ENCODE data around the gene ESF1. TPM values are rescaled to one million over a fixed set of nuclear protein-coding genes. Genes with fewer than 3 reads are reported as not detected.
A peak's percentile ranks its signal among the peaks of the same experiment; 100 is the strongest.

ESF1 gene
- total and polyA plus RNA-seq, 9 donors, result 11.6 to 20.4 (median 15.6) TPM

- no peaks in the 10 kb centered on the region for H3K9me3 ChIP-seq (replicated peaks; ENCODE audit: control insufficient read depth, low read depth, low read length)
- no peak overlapping the region for H3K27ac ChIP-seq (ENCODE audit: low read length)
- H3K27me3 ChIP-seq (ENCODE audit: control insufficient read depth, insufficient read depth, low read length), result no peaks in the 10 kb centered on the region
- H3K4me3 ChIP-seq (ENCODE audit: low read length), result no peak overlapping the region
- H3K4me1 ChIP-seq (ENCODE audit: control insufficient read depth, insufficient read depth, low read length), result peaks cover 2% of the 10 kb centered on the region
- H3K36me3 ChIP-seq (ENCODE audit: control insufficient read depth, insufficient read depth, low read length), result no peaks in the 10 kb centered on the region
- DNase-seq, result no peak
These were observed 114.6 kb downstream of the ESF1 start for GRCh38 chr20:13670160-13670559.

- DNase-seq, result peak; percentile 71
- WGBS (ENCODE audit: insufficient coverage), result 46% methylated on average over 2 of the region's 7 CpGs
These were observed 118.9 kb downstream of the ESF1 start for GRCh38 chr20:13665709-13666395.

More at GRCh38 chr20:13665709-13666395, 118.9 kb downstream of the ESF1 start:
- no peak overlapping the region for H3K27ac ChIP-seq (ENCODE audit: low read length)
- no peaks in the 10 kb centered on the region for H3K4me1 ChIP-seq (ENCODE audit: control insufficient read depth, insufficient read depth, low read length)
- H3K9me3 ChIP-seq (replicated peaks; ENCODE audit: control insufficient read depth, low read depth, low read length), result no peaks in the 10 kb centered on the region
- H3K4me3 ChIP-seq (ENCODE audit: low read length), result no peak overlapping the region
- no peaks in the 10 kb centered on the region for H3K36me3 ChIP-seq (ENCODE audit: control insufficient read depth, insufficient read depth, low read length)
- no peaks in the 10 kb centered on the region for H3K27me3 ChIP-seq (ENCODE audit: control insufficient read depth, insufficient read depth, low read length)

Other genes starting within 250 kb of the ESF1 start
- gene TASP1, start 146.0 kb downstream of the ESF1 start, total RNA-seq, result 10.7 TPM
- 1 to 10 TPM; 5.8 to 8.3 (median 6.7) TPM for gene TASP1, start 146.0 kb downstream of the ESF1 start, polyA plus RNA-seq (ENCODE audit: insufficient read depth in 1 of 8, insufficient read length in 8 of 8, low replicate concordance in 1 of 8)
- 26.0 TPM for gene NDUFAF5, start 109 bp upstream of the ESF1 start, total RNA-seq
- gene NDUFAF5, start 109 bp upstream of the ESF1 start, polyA plus RNA-seq (ENCODE audit: insufficient read depth in 1 of 8, insufficient read length in 8 of 8, low replicate concordance in 1 of 8), result 10 to 100 TPM; 14.0 to 23.1 (median 17.7) TPM
- gene SEL1L2, start 205.7 kb upstream of the ESF1 start, total RNA-seq, result not detected
- gene SEL1L2, start 205.7 kb upstream of the ESF1 start, polyA plus RNA-seq (ENCODE audit: insufficient read depth in 1 of 8, insufficient read length in 8 of 8, low replicate concordance in 1 of 8), result under 1 TPM in 3 of 8 donors, not detected in 5; 0.12 to 0.50 (median 0.23) TPM
- 3.7 TPM for gene MACROD2, start 210.6 kb upstream of the ESF1 start, total RNA-seq
- 1 to 10 TPM; 2.0 to 4.9 (median 3.0) TPM for gene MACROD2, start 210.6 kb upstream of the ESF1 start, polyA plus RNA-seq (ENCODE audit: insufficient read depth in 1 of 8, insufficient read length in 8 of 8, low replicate concordance in 1 of 8)

Measured in muscle of leg (tissue), 11 donors.